ENCODE measurements around the gene GBF1.
A peak's percentile ranks its signal among the peaks of the same experiment; 100 is the strongest.

The GBF1 gene

DNA sequence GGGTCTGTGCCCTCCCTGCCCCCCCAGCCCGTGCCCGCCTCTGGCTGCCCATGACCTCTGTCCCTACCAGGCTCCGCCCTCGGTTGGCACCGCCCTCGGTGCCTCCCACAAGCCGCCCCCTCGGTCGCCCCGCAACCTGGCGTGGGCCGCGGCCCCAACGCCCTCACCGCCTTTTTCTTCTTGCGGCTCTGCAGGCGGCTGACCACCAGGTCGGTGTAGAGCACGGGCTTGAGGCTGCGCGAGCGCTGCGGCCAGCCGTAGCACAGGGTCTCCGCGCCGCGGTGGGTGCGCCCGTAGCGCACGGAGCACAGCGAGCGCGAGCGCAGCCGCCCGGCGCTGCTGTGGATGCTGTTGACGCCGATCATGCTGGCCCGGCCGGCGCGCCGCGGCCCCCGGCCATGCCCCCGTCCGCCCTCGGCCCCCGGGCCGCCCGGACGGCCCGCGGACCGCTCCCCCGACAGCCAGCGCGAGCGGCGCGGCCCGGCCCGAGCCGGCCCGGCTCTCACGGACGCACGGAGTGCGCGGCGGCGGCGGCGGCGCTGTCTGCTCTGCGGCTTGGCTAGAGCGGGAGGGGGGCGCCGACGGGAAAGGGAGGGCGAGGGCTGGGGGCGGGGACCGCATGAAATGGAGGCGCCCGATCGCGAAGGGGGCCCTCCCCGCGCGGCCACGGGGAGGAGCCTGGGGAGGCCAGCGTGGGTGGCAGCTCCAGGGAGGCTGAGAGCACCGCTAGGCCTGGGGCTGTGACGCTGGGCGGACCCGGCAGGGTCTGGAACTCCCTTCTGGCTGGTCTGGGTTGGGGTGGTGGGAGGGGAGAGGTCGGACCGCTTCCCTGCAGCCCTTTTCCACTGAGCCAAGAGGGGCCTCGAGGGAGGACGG is 163.6 kb downstream of the GBF1 start:
- peak in 3 of 4 experiments; percentile 44 to 72 (median 64) for DNase-seq

DNA sequence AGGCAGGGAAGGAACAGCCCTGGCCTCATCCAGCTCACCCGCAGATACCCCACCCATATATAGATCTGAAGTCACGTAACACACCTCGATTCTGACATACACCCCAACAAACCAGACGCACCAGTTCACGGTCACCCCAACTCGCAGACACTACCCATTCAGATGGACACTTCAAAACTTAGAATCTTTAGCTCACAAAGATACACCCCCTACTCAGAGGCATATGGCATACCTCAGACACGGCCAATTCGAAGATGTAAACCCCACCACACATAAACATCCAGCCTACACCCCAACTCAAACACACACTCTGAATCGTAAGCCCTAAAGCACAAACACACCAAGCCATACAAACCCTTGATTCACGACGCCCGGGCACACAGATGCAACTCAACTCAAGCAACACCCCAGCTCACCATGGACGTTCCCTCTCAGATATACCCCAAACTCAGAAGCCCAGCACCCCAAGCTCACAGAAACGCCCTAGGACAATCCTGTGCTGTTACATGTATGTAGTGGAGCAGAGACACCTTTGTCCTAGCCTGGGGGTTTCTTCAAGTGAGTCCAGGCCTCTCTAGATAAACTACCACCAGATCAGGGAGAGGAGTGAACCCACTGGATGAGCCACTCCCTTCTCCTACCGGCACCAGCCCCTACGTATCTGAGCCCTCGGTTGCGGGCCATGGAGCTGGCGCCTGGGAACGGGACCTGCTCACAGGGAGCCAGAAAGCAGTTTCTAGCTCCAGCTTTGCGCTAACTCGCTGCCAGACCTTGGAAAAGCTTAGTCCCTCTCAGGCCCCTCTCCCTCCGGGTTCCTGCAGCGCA is 164.5 kb downstream of the GBF1 start:
- DNase-seq, result no peak

DNA sequence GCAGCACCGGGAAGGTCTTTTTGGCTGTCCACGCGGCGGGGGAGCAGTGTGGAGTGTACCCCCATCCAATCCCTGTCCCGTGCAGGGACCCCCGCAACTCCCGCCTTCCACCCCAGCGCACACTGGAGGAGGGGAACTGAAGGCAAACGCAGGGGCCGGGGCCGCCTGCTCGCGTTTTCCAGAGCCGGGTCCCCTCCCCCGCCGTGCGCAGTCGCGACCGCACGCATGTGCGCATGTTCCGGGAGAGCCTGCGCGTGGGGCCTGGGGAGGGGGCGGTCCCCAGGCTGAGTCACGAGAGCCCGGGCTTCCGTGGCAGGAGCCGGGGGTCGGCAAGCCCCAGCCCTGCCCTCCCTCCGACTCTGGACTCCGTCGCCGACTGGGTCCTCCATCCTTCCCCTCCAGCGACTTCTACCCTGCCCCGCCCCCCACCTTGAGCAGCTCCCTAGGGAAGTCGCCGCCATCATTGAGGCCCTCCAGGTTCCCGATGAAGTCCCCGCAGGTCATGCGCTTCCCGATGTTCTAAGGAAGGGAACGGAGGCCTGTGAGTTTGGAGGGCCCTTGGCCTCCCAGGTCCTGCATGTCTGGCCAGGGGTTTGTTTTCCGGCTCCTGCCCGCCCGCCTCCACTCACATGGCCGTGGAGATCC is 165.2 kb downstream of the GBF1 start:
- no peak for DNase-seq

DNA sequence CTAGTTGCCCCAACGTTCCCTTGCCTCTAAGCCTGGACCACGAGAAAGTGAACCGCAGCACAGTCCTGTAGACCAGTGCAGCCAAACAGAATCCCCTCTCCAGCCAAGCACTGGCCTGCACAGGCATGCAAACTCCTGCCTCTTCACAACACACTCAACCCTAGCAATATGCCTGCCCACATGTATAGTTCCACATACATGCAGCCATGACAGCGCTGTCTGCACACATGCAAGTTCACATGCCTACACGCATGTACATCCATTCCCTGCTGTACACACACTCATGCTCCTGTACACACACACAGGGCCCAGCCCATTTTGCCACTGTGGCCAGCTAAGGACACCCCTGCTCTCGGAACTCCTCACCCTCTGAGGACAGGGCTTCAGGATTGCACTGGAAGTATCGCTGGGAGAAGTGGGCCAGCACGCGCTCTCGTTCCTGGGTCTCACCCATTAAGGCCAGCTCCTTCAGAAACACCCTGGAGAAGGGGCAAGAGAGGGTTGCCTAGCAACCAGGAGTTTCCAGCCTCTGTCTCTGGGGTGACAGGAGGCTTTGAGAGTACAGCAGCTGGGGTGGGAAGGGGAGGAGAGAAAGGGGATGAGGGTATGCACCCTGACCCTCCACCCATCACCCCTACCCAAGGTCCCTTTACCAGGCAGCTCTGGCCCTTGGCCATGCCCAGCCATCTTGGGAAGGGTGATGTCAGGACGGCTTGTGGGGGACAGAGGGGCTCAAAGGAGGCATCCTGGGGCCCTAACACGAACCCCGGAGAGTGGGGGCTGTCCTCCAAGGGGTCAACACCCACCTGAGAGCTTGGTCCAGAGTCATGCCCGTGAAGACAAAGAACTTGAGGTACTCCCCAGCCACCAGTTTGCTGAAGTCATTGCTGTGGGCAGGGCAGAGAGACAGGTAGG is 166.3 kb downstream of the GBF1 start:
- no peak for DNase-seq

DNA sequence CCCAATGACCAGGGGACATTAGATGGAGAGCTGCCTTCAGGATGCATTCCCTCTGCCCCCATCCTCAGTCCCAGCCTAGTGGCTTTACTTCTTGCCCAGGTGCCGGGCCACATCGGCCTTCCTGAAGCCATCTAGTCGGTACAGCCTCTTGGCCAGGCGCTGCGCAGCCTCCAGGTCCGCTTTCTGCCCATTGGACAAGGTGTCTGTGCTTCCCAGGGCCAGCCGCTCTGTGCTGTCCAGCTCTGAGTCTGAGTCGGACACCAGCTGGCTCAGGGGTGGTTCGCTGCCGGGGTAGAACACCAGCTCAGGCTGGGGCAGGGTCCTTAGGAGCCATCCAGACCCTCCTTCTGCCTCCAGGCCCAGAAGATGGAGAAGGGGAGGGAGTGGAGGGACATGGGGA is 167.0 kb downstream of the GBF1 start:
- no peak for DNase-seq

DNA sequence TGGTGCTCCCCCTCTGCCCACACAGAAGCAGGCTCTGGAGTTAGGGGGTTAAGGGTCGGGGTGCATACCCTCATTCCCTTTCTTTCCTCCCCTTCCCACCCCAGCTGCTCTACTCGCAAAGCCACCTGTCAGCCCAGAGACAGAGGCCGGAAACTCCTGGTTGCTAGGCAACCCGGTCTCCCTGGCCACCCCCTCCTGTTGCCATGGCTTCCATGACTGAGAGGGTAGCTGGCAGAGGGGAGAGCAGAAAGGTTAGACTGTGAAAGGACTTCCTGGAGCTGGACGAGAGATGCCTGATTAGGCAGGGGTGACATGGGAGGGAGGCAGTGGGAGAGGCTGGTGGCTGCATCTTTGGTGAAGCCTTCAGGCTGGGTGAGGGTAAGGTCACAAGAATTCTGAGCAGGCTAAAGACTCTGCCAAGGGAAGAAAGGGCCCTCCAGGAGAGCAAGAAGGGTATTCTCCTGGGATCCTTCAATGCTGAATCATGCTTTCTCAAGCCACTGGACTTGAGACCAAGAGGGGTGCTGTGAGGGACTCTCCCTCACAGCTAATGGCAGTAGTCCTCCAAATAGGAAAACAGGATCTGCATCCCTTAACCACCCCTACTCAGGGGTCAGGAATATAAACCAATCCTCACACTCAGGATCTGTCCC is 167.8 kb downstream of the GBF1 start:
- no peak for DNase-seq

DNA sequence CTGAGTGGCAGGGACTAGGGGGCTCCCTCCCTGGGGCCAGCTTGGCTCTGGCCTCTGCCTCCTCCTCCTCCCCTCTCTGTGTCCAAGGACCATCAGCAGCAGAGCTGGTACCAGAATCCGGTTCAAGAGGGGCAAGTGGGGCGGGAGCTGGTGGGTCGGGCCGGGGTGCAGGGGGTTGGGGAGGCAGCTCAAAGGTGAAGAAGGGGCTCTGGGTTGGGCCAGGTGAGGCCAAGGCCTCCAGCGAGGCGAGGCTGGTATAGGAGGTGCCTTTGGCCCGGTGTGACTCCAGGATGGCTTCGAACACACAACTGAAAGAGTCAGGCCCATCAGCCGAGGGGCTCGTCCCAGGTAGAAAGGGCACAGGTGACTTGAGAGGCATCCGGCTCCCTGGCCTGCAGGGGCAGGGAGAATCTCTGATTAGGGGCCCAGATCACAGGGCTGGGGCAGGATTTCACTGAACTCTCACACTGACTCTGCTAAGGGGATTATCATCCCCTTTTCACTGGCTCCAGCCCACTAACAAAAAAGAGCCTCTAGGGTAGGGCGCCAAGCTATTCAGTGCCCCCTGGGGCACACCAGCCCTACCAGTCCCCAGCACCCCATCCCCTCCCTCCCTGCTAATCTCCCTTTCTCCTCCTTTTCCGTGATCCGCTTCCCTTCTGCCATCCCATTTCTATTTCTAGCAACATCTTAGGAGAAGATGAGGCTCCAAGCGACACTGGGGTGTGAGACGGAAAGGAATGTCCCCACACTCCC is 168.7 kb downstream of the GBF1 start:
- no peak for DNase-seq

DNA sequence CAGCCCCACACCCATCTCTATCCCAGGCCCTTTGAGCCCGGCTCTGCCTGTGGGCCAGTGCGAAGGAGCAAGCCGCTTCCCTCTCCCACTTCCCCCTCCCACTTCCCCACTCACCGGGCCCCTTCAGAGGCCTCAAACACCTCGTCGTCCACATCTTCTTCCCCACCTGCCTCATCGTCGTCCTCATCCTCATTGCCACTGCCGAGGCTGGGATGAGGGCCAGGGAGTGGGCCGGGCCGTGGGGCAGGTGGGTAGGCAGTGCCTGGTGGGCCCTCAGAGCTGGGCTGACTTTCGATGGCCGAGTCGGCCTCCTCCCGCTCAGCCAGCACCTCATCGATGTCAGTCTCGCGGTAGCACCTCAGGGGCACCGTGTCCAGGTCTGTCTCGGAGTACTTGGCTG is 169.4 kb downstream of the GBF1 start:
- DNase-seq, result peak in 2 of 4 experiments; percentile 42 to 43

DNA sequence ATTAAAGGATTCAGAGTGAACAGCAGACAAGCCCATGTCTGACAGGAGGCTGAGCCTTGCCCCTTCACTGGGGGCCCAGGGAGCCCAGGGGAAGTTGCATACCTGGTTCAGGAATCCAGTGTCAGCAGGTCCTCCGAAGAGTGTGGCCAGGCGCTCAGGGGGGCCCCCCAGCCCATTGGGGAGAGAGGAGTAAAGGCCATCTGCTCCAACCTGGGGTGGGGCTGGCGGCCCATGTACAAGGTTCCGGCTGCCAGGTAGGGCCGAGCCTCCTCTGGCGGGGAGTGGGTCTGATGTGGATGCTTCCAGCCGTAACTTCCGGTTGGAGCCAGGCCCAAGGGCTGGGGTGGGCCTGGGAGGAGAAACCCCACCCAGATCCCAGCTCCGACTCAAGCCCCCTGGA is 171.0 kb downstream of the GBF1 start:
- DNase-seq, result no peak

DNA sequence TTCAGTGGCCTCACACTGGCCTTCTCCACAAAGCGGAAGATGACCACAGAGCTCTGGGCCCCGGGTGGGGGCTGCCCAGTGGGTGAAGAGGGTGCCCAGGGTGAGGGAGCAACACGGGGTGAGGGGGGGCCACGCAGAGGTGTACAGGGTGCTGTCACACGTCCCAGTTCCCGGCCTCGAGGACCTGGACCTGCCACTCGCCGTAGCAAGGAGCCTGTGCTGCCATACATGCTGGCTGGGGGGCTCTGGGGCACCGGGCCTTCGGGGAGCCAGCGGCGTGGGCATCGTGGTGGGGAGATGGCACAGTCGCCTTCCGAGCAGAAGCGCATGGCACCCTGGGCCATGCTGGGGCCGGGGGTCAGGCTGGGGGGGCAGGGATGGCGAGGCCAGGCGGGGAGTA is 171.4 kb downstream of the GBF1 start:
- no peak for DNase-seq

DNA sequence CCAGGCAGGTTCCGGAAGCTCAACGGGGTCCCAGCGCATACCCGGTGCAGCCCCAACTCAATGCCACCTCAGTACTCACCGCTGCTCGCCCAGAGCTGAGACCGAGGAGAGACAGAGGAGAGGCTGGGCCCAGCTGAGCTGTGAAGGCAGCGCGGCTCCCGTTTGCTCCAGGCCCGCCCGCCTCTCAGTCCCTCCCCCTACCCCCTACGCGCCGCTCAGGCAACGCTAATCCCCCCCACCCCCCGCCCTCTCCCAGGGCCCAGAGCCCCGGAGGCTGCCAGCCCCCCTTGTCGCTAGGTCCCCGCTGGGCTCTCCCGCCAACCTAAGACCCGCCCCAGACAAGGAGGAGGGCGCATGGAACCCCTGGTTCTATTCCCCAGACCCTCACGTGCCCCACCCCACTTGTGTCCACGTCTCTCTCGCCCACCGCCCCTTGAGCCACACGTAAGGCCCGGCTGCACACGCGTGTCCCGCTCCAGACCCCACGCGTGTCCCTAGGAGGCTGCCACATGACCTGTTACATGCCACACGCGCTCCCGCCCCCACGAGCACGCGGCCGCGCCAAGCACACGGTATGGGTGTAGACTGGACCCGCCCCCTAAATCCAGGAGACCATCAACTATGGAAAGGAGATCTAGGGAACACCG is 173.4 kb downstream of the GBF1 start, which contains the start of gene PSD:
Gene PSD (minus strand): TSS at position 164 of the 647 bp plus-strand sequence. CDS start 1,747 bp downstream, outside the sequence.
- DNase-seq, result peak in 2 of 4 experiments; percentile 28 to 33

DNA sequence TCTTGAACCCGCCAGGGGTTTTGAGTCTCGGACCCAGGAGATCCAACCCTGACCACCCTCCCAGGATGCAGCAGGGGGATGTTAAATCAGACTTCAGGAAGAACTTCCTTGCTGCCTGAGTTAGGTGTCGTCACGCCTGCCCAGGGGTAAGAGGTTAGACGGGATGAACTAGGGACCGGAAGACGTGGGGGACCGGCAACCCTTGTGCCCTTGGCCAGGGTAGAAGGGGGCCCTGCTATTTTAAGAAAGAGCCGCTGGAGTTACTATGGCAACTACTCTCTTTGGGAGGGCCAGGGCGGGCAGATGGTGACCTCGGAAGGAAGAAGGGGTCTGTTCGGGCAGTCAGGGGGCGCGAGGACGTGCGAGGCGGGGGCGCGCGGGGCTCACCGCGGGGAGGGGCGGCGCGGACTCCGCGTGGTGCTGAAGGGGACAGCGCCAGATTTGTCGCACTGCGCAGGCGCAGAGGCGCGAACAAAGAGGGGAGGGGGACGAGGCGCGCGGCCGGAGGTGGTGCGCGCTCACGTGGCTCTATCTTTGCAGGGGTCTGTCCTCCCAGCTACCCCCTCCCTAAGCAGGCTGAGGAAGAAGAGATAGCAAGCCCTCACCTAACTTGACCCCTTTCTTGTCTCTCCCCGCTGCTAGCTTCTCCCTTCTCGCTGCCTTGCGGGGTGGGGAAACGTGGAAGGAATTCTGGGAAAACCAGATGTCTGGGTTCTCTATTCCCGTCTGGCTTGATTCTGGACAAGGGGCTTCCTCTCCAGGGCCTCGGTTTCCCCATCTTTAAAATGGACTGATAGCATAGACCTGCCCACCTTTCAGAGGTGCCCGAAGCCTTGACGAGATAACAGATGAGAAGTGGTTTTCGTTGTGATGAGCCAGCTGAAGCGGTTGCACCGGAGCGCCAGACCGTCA is 174.2 kb downstream of the GBF1 start:
- DNase-seq, result peak in 3 of 4 experiments; percentile 51 to 77 (median 70)

DNA sequence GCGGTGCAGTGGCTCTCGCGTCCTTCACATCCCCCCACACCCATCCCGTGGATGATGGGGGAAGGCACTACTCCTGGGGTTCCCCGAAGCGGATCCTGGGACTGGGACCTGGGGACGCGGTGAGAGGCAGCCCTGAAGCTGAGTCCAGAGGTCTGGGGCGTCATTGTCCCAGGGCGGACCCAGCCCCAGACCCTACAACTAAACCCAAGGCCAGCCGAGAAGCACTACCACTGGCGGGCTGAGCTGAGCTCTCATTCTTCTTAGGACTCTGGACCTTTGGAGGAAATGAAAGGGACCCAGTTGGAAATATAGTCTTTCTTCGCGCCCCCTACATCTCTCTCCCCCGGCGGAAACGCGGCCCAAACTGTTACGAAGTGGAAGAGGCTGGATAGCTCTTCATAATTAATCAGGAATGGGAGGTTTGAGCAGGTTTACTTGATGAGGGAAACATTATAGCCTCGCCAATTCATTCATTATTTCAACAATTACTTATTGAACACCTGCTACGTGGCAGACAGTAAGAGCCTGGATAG is 174.9 kb downstream of the GBF1 start:
- DNase-seq, result no peak

DNA sequence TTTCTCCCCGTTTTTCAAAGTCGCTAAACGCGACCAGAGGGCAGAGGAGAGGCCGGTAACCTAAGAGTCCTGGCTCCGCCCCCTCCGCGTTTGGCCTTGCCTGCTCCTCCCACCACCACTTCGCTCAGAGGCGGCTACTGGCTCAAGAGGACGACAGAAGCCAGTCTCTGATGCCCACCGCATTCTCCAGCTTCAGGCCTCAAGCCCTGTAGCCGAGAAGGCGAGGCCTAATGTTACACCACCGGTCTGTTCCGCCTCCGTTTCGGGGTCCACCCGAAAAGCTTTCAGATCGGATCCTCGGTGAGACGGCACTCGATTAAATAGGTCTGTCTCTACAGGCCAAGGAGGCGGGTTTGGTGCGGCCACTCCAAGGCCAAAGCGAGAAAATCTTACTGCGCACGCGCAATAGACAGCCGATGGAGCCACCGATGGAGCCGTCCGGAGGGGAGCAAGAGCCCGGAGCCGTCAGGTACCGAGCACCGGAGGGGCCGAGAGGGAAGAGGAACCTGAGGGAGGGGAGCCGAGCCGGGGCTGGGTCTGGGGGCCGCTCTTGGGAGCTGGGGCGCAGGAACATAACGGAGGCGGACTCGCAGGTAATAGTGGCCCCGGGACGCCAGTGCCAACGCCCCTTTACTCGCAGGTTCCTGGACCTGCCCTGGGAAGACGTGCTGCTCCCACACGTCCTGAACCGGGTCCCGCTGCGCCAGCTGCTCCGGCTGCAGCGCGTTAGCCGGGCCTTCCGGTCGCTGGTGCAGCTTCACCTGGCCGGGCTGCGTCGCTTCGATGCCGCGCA is 175.6 kb downstream of the GBF1 start, which contains the start of gene FBXL15:
Gene FBXL15 (plus strand): TSS at position 123 of the 793 bp plus-strand sequence. CDS start 294 bp downstream, at position 417.
- peak; percentile 98 to 99 (median 99) for DNase-seq

DNA sequence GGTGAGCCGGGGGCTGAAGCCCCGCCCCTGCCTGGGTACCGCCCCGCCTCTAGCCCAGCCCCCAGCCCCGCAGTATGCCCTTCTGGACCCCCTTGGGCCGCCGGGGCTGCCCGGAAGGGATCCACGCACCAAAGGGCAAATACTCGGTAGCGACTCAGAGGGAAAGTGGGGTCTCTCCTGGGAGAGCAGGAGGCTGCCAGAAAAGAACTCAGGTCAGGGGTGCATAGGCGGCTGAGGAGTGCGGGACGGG is 176.1 kb downstream of the GBF1 start:
- no peak for DNase-seq

DNA sequence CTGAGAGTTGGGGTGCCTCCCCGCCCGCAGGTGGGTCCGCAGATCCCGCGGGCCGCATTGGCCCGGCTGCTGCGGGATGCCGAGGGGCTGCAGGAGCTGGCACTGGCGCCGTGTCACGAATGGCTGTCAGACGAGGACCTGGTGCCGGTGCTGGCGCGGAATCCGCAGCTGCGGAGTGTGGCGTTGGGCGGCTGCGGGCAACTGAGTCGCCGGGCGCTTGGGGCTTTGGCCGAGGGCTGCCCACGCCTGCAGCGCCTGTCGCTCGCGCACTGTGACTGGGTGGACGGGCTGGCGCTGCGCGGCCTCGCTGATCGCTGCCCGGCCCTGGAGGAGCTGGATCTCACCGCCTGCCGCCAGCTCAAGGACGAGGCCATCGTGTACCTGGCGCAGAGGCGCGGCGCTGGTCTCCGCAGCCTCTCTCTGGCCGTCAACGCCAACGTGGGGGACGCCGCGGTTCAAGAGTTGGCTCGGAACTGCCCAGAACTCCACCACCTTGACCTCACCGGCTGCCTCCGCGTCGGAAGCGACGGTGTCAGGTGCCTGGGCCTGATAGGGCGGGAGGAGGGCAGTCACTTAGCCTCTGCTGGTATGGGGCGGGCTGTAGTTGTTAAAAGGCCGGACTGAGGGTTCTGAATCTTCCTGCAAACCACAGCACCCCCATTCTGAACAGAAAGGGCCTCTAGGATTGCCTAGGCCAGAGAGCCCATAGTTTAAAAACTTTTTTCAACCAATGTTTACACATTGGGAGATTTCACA is 176.6 kb downstream of the GBF1 start:
- peak in 3 of 4 experiments; percentile 49 to 74 (median 59) for DNase-seq

DNA sequence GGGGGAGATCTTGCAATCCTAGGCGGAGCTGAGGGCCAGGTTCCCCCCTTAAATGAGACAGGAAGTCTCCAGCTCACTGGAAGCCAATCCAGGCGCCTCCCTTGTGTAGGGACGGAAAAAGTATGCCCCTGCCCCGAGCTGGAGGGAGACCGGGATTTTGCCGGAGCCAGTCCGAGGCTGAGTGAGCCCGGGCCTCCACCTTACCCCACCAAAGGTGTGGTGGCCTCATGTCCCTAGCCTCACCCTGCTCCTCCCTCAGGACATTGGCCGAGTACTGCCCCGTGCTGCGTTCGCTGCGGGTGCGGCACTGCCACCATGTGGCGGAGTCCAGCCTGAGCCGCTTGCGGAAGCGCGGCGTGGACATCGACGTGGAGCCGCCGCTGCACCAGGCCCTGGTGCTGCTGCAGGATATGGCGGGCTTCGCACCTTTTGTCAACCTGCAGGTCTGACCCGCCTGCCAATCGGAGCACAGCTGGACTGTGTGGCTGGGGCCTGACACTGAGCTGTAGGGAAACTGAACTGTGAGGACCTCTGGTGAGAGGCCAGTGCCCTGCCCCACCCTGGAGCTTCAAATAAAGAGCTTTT is 177.3 kb downstream of the GBF1 start:
- peak; percentile 80 to 94 (median 90) for DNase-seq

Data from suppressor macrophage (primary cell).